ENCODE data around the gene MMADHC.
"Not testable (repeated sequence)": the region's sequence is repeated elsewhere in the genome, so short reads cannot be mapped to it uniquely, and the experiment has no call there.

The MMADHC gene

GRCh38 chr2:149594411-149594810 lies 6.8 kb upstream of the MMADHC start:
- DNase-seq = no peak

- no peak for DNase-seq
Observed at GRCh38 chr2:149587950-149588487, 444 bp upstream of the MMADHC start.

- DNase-seq = no peak
Observed at GRCh38 chr2:149586898-149587219, 716 bp downstream of the MMADHC start.

- DNase-seq = no peak
Observed at GRCh38 chr2:149586063-149586462, 1.5 kb downstream of the MMADHC start.

- DNase-seq = no peak
Observed at GRCh38 chr2:149585166-149585885, 2.2 kb downstream of the MMADHC start.

GRCh38 chr2:149579972-149580882 lies 7.3 kb downstream of the MMADHC start:
- no peak for DNase-seq

- no peak for DNase-seq
Observed at GRCh38 chr2:149577269-149577668, 10.3 kb downstream of the MMADHC start.

- DNase-seq = no peak
Observed at GRCh38 chr2:149575752-149576151, 11.8 kb downstream of the MMADHC start.

GRCh38 chr2:149575277-149575676 lies 12.3 kb downstream of the MMADHC start:
- no peak for DNase-seq

GRCh38 chr2:149573760-149574159 lies 13.8 kb downstream of the MMADHC start:
- no peak for DNase-seq

- no peak for DNase-seq
Observed at GRCh38 chr2:149572102-149572953, 15.2 kb downstream of the MMADHC start.

- DNase-seq = no peak
Observed at GRCh38 chr2:149568138-149568537, 19.4 kb downstream of the MMADHC start.

GRCh38 chr2:149566652-149567051 lies 20.9 kb downstream of the MMADHC start:
- DNase-seq = no peak

GRCh38 chr2:149565625-149566024 lies 21.9 kb downstream of the MMADHC start:
- DNase-seq = not testable (repeated sequence)

- no peak for DNase-seq
Observed at GRCh38 chr2:149564983-149565382, 22.6 kb downstream of the MMADHC start.

- DNase-seq = no peak
Observed at GRCh38 chr2:149564097-149564496, 23.5 kb downstream of the MMADHC start.

- DNase-seq = no peak
Observed at GRCh38 chr2:149562324-149562723, 25.3 kb downstream of the MMADHC start.

- DNase-seq = no peak
Observed at GRCh38 chr2:149561309-149561926, 26.2 kb downstream of the MMADHC start.

GRCh38 chr2:149559341-149560068 lies 28.1 kb downstream of the MMADHC start:
- DNase-seq = no peak

GRCh38 chr2:149556452-149556851 lies 31.1 kb downstream of the MMADHC start:
- no peak for DNase-seq

GRCh38 chr2:149552830-149553229 lies 34.7 kb downstream of the MMADHC start:
- no peak for DNase-seq

- DNase-seq = no peak
Observed at GRCh38 chr2:149552226-149552625, 35.3 kb downstream of the MMADHC start.

Data from CD4-positive, alpha-beta T cell treated with Interleukin-15 for 1 hour (primary cell).